Stimulated activated CD8-positive, alpha-beta memory T cell treated with anti-CD3 and anti-CD28 coated beads, Interleukin-4, amount 100 ng/mL, for 1 hour (primary cell): Measurements from ENCODE around the gene RNF39.
"Not testable (repeated sequence)": the region's sequence is repeated elsewhere in the genome, so short reads cannot be mapped to it uniquely, and the experiment has no call there.

Experiments
- DNase-seq, 2 donors: peaks; one replicate each; pipeline ENCODE4 v3.0.0-alpha.2; 2020; ENCODE audit warnings: low read depth in 2 of 2, low spot score in 1 of 2

RNF39 gene

GRCh38 chr6:30062471-30063178 is 12.9 kb downstream of the RNF39 start:
- DNase-seq = no peak

- no peak for DNase-seq
These were observed 13.6 kb downstream of the RNF39 start for GRCh38 chr6:30061858-30062458.

- peak; percentile 69 to 70 for DNase-seq
These were observed 14.3 kb downstream of the RNF39 start, which contains the start of gene POLR1H for GRCh38 chr6:30061092-30061857. POLR1H (plus strand) TSS chr6:30061265; CDS start chr6:30061525, 260 bp downstream.

GRCh38 chr6:30060606-30061091 is 14.9 kb downstream of the RNF39 start:
- no peak for DNase-seq

GRCh38 chr6:30055513-30055912 is 20.1 kb downstream of the RNF39 start:
- DNase-seq = no peak

- no peak for DNase-seq
These were observed 21.9 kb downstream of the RNF39 start for GRCh38 chr6:30053682-30054081.

GRCh38 chr6:30047220-30047619 is 28.3 kb downstream of the RNF39 start:
- DNase-seq = no peak

GRCh38 chr6:30044630-30045029 is 30.9 kb downstream of the RNF39 start:
- no peak for DNase-seq

GRCh38 chr6:30043744-30044143 is 31.8 kb downstream of the RNF39 start:
- no peak for DNase-seq

- no peak for DNase-seq
These were observed 32.7 kb downstream of the RNF39 start for GRCh38 chr6:30042914-30043313.

- no peak for DNase-seq
These were observed 33.1 kb downstream of the RNF39 start for GRCh38 chr6:30042476-30042875.

GRCh38 chr6:30041821-30042220 is 33.7 kb downstream of the RNF39 start:
- no peak for DNase-seq

GRCh38 chr6:30041221-30041620 is 34.3 kb downstream of the RNF39 start:
- no peak for DNase-seq

- no peak for DNase-seq
These were observed 38.3 kb downstream of the RNF39 start for GRCh38 chr6:30037182-30037788.

- no peak for DNase-seq
These were observed 39.8 kb downstream of the RNF39 start for GRCh38 chr6:30035784-30036183.

- not testable (repeated sequence) for DNase-seq
These were observed 42.1 kb downstream of the RNF39 start for GRCh38 chr6:30033440-30033839.

- no peak for DNase-seq
These were observed 44.2 kb downstream of the RNF39 start for GRCh38 chr6:30031381-30031780.

- DNase-seq = no peak
These were observed 46.0 kb downstream of the RNF39 start for GRCh38 chr6:30029588-30029987.

- no peak for DNase-seq
These were observed 50.4 kb downstream of the RNF39 start for GRCh38 chr6:30025186-30025585.

- DNase-seq = not testable (repeated sequence)
These were observed 52.9 kb downstream of the RNF39 start for GRCh38 chr6:30022712-30023111.

- no peak for DNase-seq
These were observed 53.4 kb downstream of the RNF39 start for GRCh38 chr6:30022189-30022588.
